CD4-positive, alpha-beta T cell treated with Interleukin-17A for 4 hours (primary cell): Measurements from ENCODE around the gene CACNB4.
"Not testable (repeated sequence)": the region's sequence is repeated elsewhere in the genome, so short reads cannot be mapped to it uniquely, and the experiment has no call there.

ENCODE experiments used
- DNase-seq: peaks from one replicate; pipeline ENCODE4 v3.0.0-alpha.2; 2020; ENCODE audit warnings: mixed read lengths

The CACNB4 gene

DNA sequence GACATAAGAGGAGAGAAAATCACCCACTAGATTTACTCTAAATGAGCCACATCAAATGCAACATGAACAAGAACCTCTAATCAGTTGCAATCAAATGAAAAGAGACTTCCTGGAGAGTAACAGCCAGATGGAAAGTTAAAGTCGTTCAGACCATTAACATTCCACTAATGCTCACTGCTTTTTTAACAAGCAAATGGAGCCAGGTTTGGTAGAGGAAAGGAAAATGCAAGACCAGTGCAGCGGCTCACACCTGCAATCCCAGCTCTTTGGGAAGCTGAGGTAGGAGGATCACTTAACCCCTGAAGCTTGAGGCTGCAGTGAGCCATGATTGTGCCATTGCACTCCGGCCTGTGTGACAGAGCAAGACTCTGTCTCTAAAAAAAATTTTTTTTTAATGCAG is 48.5 kb downstream of the CACNB4 start:
- DNase-seq = no peak

DNA sequence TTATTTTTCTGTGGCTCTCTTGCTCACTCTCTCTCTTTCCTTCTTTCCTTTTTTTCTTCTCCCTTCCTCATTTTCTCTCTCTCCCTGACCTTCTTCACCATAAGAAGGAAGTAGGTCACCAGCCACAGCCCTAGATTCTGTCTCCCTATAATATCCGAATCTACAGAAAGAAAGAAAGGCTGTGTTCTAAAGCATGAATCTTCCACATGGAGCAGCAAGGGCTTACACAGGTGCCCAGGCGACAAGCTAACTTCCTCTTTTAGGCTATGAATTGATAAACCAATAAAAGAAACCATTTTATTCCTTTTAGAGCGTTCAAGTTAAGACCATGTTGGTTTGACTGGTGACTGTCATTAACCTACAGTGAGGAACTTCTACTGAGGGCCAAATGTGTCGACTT is 49.3 kb downstream of the CACNB4 start:
- DNase-seq = no peak

DNA sequence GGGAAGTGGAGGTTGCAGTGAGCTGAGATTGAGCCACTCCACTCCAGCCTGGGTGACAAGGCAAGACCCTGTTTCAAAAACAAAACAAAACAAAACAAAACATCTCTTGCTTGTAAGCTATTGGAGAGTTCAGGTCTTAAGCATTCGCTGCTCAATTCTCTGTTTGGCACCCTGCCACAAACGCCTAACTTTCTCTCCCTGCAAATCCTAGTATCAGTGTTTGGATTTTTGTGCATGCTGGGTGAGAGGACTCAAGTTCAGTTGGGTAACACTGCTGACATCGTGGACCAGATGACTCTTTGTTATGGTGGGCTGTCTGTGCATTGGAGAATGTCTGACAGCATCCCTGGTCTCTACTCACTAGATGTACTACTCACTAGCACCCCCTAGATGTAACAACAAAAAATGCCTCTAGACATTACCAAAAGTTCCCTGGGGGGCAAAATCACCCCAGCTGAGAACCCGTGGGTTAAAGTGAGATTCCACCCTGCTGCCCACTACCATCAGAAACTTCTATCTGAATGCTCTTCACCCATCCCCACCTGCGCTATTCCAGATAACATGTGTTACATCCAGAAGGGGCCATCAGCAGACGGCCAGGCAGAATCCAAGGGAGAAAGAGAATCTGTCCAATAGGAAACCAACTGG is 50.9 kb downstream of the CACNB4 start:
- DNase-seq = no peak

DNA sequence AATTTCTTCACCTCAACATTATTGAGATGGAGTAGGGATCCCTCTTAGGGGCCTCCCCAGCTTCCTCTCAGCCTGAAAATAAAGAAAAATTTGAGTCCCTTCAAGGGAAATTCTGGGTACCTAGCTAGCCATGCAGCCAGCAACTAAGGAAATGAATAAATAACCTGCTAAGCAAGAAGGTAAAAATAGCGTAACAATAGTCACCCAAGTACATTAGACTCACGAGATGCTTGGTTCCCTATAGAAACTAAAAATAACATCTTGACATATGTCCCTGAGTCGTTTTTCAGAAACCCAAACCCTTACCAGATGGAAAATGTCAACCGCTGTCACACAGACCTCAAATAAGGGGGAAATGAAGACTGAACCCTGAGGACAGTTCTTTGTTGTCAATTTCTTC is 51.9 kb downstream of the CACNB4 start:
- DNase-seq = no peak

DNA sequence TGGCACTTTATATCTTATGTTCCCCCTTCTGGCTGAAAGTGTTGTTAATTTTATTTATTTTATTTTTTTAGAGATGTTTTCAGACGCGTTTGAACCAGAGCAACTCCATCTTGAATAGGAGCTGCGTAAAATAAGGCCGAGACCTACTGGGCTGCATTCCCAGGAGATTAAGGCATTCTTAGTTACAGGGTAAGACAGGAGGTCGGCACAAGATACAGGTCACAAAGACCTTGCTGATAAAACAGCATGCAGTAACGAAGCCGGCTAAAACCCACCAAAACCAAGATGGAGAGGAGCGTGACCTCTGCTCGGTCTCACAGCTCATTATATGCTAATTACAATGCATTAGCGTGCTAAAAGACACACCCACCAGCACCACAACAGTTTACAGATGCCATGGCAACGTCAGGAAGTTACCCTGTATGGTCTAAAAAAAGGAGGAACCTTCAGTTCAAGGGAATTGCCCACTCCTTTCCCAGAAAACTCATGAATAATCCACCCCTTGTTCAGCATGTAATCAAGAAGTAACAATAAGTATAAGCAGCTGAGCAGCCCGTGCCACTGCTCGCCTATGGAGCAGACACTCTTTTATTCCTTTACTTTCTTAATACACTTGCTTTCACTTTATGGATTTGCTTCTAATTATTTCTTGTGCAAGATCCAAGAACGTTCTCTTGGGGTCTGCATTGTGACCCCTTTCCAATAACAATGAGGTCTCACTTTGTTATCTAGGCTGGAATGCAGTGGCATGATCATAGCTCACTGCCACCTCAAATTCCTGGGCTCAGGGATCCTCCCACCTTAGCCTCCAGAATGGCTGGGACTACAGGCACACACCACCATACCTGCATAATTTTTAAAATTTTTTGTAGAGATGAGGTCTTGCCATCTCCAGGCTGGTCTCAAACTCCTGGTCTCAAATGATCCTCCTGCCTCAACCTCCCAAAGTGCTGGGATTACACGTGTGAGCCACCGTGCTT is 55.9 kb downstream of the CACNB4 start:
- no peak for DNase-seq

DNA sequence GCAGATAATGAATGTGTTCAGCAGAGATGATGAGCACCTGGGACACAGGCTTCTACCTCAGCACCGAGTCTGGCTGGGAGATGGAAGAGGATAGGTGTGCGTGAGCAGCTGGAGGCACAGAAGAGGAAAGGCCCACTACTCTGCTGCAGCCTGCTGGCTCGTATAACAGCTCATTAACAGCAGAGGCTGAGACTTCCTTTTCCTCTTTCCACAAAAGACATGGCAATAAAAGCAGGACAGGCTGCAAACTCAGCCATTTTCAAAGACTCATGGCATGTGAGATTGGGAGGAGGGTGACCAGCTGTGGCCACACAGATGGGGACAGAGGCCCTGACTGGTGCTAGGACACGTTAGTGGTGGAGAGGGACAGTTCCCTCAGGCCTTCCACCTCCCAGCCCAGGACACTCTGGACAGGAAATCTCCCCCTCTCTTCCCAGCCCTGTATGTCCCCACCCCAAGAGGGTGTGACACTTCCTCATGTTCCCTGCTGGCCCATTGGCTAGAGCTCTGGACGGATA is 60.3 kb downstream of the CACNB4 start:
- no peak for DNase-seq

DNA sequence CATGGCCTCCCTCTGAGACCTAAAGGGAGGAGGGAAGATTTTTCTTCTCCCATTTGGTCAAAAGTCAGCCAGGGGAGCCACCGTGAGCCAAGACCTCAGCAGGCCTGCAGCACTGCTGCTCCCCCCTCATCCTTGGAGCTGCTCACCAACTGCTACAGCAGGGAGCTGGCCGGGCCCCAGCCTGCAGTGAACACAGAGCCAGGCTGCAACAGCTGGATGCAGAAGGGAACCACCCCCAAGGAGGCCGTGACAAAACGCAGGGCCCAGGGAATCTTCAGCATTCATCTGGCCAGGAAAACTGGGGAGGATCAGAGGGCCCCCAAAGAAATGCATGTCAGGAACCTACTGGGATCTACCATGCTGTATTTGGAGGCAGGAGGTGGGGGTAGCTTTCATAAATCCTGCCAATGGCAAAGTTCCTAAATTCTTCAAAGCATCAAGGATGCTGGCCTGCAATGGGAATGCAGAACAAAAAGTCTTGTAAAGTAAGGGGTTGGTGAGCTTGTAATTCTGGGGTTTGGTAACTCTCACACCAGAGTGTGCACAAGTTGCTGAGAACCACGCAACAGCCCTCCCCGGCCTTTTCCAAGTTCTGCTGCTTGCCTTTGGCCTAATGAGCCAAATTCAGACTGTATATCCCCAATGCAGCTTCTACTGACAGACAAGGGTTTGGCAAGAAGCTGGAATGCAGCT is 61.0 kb downstream of the CACNB4 start:
- no peak for DNase-seq

DNA sequence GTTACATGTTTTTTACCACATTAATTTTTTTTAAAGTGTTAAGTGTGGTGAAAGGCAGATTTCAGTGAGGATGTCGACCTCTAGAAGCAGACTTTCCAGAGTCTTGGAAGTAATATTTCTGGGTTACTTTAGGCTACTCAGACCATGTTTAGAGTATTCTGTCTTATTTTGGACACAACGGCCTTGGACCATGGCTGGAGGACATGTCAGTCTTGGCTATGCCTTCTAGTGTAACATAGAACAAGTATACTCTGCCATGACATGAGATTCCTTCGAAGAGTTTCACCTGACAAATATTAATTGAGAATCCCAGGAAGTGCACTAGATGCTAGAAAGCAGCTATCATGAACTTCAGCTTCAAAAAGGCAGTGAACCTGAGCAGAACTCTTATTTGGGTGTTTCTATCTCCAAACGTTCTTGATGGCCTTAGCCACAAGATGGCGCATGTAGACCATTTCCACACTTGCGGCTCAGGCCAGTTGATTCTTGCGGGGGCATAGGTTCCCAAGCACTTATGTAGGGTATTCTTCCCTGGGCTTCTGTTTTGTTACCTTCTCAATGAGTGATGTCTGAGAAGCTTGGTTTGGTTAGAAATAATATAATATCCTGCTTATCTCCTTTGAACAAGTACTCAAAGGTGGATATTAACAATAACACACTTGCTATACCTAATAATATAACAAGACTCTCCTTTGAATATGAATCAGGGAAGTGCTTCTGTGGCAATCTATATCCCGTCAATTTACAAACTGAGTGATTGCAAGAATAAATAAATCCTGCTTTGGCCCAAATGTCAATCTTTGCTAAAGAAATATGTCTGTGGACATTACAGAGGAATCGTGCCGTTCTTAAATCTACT is 62.0 kb downstream of the CACNB4 start:
- peak; percentile 61 for DNase-seq

DNA sequence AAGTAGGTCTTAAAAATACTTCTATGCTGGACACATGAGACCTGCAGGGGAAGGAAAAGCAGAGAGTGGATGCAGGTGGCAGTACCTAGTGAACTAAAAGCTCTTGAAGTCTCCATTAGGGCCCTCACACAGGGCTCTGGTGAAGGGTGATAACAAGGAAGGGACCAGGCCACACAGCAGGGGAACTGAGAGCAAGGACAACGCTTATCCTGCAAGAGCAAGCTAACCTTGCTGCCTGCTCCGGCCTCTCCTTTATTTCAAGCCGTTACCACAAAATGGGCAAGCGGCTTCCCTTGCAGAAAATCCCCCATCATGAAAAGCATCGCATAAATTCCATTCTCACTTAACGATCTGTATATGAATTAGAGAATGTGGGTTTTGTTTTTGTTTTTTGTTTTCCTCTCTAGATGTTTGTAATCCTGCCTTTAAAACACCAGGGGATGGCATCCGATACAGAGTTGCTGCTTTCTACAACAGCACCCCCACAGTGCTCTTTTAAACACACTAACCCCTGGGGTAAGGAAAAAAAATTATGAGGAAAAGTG is 64.5 kb downstream of the CACNB4 start:
- no peak for DNase-seq

DNA sequence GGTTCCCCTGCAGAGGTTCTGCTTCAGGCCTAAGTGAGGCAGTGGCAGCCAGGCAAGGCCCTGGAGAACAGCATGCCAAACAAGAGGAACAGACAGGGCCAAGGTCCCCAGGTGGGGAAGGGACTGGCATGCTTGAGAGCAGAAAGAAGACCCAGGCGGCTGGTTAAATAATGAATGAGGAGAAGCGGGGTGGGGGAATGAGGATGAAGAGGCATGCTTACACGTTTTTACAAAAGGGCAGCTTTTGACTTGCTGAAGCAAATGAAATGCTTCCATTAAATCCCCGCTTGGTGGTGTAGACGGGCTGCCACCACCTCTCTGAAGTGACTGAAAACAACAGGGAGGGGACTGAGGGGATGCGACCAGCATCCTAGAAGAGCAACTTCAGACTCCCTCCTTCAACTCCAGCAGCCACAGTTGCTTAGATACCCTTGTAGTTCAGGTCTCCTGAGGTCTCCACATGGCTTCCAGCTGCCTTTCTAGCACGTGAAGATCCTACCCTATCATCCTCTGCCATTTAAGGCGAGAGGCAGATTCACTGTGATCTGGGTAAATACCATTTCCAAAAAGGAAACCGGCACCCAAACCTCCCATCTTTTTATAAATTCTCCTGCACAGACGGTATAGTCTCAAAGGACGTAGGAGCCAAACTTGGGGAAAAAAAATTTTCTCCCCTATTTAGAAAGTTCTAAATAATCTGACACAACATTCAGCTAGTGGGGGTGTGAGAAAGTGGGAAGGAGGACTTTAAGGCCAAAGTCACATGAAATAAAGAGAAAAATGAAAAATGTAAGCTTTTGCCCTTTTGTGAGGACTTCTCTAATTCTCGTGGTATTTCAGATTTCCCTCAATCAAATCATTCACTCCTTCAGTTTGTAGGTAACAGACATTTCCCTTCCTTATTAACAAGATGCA is 65.6 kb downstream of the CACNB4 start:
- DNase-seq = no peak

DNA sequence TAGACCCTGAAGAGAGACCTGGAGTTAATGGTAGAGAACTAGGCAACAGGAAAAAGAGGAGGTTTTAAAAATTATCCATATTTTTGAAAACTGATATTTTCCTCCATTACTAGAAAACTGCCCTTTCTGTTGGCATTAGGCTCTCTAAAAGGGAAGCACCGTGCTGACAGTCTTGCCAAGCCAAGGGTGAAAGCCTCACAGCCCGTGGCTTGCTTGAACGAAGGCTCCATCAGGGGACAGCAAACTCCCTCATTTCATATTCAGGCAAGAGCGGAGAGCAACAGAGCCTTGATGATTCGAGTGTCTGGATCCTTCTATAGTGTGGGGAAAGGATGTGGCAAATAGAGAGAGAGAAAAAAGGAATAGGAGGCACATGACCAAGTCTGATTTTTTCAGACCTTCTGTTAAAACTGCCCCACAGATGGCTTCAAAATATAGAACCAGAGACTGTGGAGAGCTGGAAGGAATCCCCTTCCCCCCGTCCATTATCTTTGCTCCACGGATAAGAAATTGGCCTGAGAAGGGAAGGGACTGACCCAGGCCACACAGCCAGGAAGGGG is 67.0 kb downstream of the CACNB4 start:
- DNase-seq = no peak

DNA sequence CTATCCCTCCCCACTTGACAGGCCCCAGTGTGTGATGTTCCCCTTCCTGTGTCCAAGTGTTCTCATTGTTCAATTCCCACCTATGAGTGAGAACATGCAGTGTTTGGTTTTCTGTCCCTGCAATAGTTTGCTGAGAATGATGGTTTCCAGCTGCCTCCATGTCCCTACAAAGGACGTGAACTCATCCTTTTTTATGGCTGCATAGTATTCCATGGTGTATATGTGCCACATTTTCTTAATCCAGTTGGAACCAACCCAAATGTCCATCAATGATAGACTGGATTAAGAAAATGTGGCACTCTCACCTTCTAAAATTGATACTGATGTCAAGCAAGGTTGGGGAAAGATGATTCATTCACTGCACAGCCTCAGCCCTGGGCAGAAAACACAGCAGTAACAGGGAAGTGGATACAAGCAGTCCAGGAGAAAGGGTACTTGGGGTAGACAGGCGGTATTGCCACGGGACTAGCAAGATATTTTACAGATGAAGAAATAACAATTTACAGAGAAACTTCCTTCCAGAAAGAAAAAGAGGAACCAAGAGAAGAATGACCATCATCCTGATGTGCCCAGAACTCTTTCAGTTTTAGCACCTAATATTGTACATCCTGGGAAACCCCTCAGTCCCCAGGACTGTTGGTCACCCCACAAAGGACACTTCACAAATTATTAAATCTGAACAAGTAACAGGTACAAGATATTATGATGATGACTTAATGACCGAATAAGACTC is 68.1 kb downstream of the CACNB4 start:
- DNase-seq = not testable (repeated sequence)

DNA sequence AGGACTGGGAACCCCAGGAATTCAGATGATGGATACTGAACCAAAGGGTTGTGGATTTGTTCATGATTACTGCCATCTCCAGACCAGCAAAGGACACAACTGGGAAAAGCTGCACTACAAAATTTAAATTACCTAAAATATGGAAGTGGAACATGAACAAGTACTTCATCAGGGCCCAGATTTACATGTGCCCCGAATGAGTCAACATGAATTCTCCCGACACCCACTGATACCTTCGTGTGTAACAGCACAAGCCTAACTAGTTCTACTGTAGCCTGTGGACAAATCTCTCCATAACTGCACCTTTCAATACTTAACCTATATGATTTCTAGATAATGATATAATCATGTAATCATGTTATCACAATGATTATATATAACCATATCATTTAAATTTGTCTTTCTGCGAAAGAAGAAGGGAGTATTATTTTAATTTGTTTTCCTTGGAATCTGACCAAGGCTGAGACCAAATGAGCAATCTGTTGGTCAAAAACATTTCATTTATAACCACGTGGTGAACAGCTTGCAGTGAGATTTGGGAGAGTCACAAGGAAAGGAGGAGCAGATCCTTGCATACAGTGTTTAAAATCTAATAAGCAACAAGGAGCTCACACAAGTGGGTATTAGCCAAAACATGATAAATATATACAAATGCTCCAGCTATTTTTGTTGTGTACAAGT is 70.5 kb downstream of the CACNB4 start:
- no peak for DNase-seq

DNA sequence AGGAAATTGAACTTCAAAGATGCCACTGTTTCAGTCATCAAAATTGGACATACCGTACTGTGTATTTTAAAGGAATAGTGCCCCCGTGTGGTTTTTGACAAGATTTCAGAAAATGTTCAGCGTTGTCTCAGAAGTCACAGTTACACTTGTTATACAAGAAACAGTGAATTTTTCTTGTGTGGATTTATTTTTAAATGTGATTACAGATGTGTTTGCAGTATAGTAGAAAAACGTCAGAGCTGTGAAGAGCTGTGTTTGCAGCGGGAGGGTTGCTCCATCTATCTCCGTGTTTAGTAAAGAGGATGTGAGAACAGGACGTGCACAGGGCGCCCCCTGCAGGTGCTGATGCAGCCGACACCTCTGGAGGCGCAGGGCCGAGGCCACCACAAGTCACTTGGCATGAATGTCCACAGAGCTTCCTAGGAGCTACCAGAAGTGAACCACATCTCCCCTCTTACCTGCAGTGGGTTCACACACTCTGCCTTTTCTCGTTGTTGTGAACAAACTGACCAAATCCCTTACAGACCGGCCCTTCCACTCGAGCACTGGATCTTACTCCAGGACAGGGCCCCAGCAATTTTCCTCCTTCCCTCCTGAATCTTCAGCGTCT is 73.1 kb downstream of the CACNB4 start:
- DNase-seq = peak; percentile 85

DNA sequence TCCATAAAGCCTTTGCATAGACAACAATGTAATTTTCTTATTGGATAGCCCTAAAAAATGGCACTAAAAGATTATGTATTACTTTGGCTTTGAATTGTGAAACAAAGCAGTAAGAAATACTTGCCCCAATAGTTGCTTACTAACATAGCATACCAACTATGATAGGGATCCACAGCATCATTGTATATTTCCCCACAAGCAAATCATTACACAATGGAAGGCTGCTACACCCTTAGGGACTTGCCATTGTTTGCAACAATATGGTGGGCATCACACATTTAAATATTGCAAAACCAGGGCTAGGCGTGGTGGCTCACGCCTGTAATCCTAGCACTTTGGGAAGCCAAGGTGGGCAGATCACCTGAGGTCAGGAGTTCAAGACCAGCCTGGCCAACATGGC is 74.4 kb downstream of the CACNB4 start:
- DNase-seq = no peak

DNA sequence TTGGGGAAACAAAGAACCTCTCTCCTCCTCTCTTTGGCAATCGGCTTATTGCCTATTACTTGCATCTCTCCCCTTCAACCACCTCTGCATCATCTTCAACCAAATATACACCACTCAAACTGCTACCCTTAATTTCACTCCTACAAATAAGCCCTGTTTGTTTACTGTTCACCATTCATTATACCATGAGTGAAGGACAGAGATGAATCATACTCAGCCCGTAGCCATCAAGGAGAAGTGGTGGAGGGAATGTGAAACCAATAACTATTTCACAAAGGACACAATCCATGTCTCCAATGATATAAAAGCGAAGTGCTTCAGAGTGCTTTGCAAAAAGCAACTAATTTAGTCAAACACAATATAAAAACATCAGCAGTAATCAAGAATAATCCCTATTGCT is 76.8 kb downstream of the CACNB4 start:
- no peak for DNase-seq

DNA sequence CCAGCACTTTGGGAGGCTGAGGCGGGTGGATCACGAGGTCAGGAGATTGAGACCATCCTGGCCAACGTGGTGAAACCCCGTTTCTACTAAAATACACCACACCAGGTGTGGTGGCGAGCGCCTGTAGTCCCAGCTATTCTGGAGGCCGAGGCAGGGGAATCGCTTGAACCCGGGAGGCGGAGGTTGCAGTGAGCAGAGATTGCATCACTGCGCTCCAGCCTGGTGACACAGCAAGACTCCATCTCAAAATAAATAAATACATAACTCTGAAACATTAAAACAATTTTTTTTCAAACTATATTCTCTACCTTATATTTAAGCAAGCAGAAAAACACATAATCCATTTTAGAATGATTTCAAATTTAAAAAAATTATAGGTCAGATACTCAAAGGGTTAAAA is 77.8 kb downstream of the CACNB4 start:
- DNase-seq = not testable (repeated sequence)

DNA sequence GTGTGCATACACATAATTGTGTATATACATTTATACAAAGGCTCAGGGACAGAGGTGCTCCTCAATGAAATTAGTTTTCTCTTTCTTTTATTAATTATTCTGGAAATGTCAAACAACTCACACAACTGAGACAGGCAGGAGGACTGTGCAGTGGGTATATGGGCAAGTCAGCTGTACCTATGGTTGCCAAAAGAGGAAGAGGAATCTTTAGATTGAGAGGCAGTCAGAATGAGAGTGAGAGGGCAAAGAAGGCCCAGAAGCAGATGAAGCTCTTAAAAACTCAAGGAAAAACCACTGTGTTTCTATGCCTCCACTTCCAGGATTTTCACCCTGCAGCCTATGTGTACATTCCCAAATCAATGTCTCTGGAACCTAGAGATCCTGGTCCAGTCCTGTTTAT is 79.1 kb downstream of the CACNB4 start:
- no peak for DNase-seq
